Stomach (tissue), 9 donors: ENCODE data around the gene LHFPL2. TPM values are rescaled to one million over a fixed set of nuclear protein-coding genes. Genes with fewer than 3 reads are reported as not detected.
A peak's percentile ranks its signal among the peaks of the same experiment; 100 is the strongest.

Experiments
- DNase-seq, 2 donors: peaks; one replicate each; pipeline versions ENCODE4 v3.0.0 to v3.0.0-alpha.2; 2013 to 2019
- H3K27ac ChIP-seq, 5 donors: fragments of 200-600 bp in 4 of 5; sonication (generic) in 4 of 5; one replicate each; pipeline ENCODE4 v1.5.1; 2013 to 2019; ENCODE audit warnings: mild to moderate bottlenecking in 1 of 5, moderate library complexity in 1 of 5
- H3K27me3 ChIP-seq, 3 donors: fragments of 200-600 bp; sonication (generic); one replicate each; pipeline ENCODE4 v1.5.1; 2017 to 2019; ENCODE audit warnings: mixed run types in 1 of 3
- H3K36me3 ChIP-seq, 4 donors: fragments of 200-600 bp; sonication (generic); 1 replicate in 3 of 4; 2 replicates in 1 of 4; pipeline ENCODE4 v1.5.1; 2016 to 2019
- H3K4me1 ChIP-seq, 4 donors: fragments of 200-600 bp; sonication (generic); one replicate each; pipeline ENCODE4 v1.5.1; 2016 to 2019
- H3K4me3 ChIP-seq, 4 donors: fragments of 200-600 bp; sonication (generic) in 3 of 4; one replicate each; pipeline ENCODE4 v1.5.1; 2016 to 2019; ENCODE audit warnings: mild to moderate bottlenecking in 1 of 4
- H3K9me3 ChIP-seq, 4 donors: fragments of 200-600 bp; sonication (generic); one replicate each; pipeline ENCODE4 v1.5.1; 2016 to 2019
- CTCF ChIP-seq, 7 experiments: fragments of 450-650 bp in 4 of 7; fragments of 200-600 bp in 3 of 7; sonication (generic) in 3 of 7; IDR thresholded peaks; one replicate each; pipeline ENCODE4 v1.5.1; 2016 to 2019; ENCODE audit warnings: antibody characterized with exemption in 7 of 7, control low read depth in 2 of 7, mild to moderate bottlenecking in 1 of 7
- EP300 ChIP-seq: sonication (generic); formaldehyde crosslinking; IDR thresholded peaks from one replicate; pipeline ENCODE4 v1.6.1; 2017; ENCODE audit warnings: antibody characterized with exemption
- POLR2A ChIP-seq, 4 donors: fragments of 450-650 bp; IDR thresholded peaks; one replicate each; pipeline ENCODE4 v1.6.1; 2016; ENCODE audit warnings: antibody characterized with exemption in 4 of 4, control low read depth in 2 of 4, mild to moderate bottlenecking in 1 of 4, moderate library complexity in 1 of 4
- POLR2AphosphoS5 ChIP-seq, 3 donors: sonication (generic); formaldehyde crosslinking; IDR thresholded peaks; one replicate each; pipeline ENCODE4 v1.6.1; 2016; ENCODE audit warnings: antibody characterized with exemption in 3 of 3
- WGBS, 5 donors: extraction: QIAGEN DNeasy Blood & Tissue Kit in 3 of 5; methylation state at CpG; one replicate each; pipeline versions ENCODE4 v1.1.5 to v1.1.7; 2013 to 2018; 5-methylcytosine and 5-hydroxymethylcytosine counted together
- intact Hi-C: fragments of 100-400 bp; cut with DNase I; formaldehyde crosslinking; loops from one replicate; pipeline ENCODE4 v1.15.1; 2023; ENCODE audit warnings: low total_unique reads
- polyA plus RNA-seq, 3 donors: library from polyadenylated mRNA; stranded (reverse); fragments of 200-250 nt; gene quantifications; one replicate each; pipeline ENCODE4 v1.2.3, GENCODE V29; 2013
- total RNA-seq, 5 donors: library from RNA; depleted of rRNA; stranded (reverse); fragments of >200 nt; gene quantifications; one replicate each; pipeline versions ENCODE4 v1.1.0 to v1.2.3, GENCODE V29; 2014 to 2016
- donor health status: healthy with polysubstance abuse.
- donor health status: Bipolar disorder and iron deficiency.
- donor health status: healthy.

Gene LHFPL2
- total and polyA plus RNA-seq, 8 donors: 3.7 to 53.6 (median 24.3) TPM

DNA sequence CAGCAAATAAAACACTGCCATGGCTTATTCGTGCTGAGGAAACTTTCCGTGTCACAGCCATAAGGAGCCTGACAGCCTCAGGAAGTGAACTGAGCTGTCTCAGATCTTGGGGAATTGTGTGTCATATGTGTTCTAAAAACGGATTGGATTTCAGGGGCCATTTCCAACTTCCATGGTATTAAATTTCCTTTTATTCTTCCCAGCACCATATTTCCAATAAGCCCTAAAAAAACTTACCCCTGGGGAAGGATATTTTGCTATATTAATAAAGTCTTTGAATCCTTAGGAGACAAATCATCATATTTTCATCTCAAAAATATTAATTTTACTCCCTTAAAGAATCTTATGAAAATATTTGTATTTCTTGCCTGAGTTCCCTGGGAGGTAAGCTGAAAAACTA is 93.9 kb downstream of the LHFPL2 start:
- Histone ChIP-seq H3K4me3 (no peak overlapping the region), H3K36me3 (no peaks in the 10 kb centered on the region), H3K27ac (no peak overlapping the region), H3K9me3 (no peaks in the 10 kb centered on the region), H3K4me1 (no peaks in the 10 kb centered on the region), H3K27me3 (no peaks in the 10 kb centered on the region)
- no peak for DNase-seq
- intact Hi-C loops: no loop called here
- WGBS, 5 donors: 82 to 94% (median 87%) methylated on average over 3 of the region's 3 CpGs
- TF ChIP-seq POLR2AphosphoS5 (IDR thresholded peaks at IDR 0.05): no peak
- no peak for TF ChIP-seq EP300
- TF ChIP-seq CTCF (IDR thresholded peaks at IDR 0.05): no peak

GRCh38 chr5:78553580-78554353 is 94.8 kb downstream of the LHFPL2 start:
- no peaks in the 10 kb centered on the region for H3K4me1 ChIP-seq
- 85 to 92% (median 91%) methylated on average over 14 of the region's 14 CpGs for WGBS, 5 donors
- intact Hi-C loops: no loop called here
- DNase-seq: no peak
- H3K9me3 ChIP-seq: no peaks in the 10 kb centered on the region
- H3K36me3 ChIP-seq: no peaks in the 10 kb centered on the region
- H3K27ac ChIP-seq: no peak overlapping the region
- TF ChIP-seq POLR2AphosphoS5 (IDR thresholded peaks at IDR 0.05) (no peak), EP300 (no peak), POLR2A (IDR thresholded peaks at IDR 0.05) (no peak), CTCF (IDR thresholded peaks at IDR 0.05) (no peak)
- no peak overlapping the region for H3K4me3 ChIP-seq
- H3K27me3 ChIP-seq: no peaks in the 10 kb centered on the region

GRCh38 chr5:78552729-78553342 is 95.7 kb downstream of the LHFPL2 start:
- peaks cover 0 to 9% (median 7%) of the 10 kb centered on the region in 4 donors for H3K4me1 ChIP-seq
- intact Hi-C loops: no loop called here
- H3K9me3 ChIP-seq: no peaks in the 10 kb centered on the region
- no peaks in the 10 kb centered on the region for H3K36me3 ChIP-seq
- no peak overlapping the region for H3K4me3 ChIP-seq
- WGBS, 5 donors: 86 to 91% (median 90%) methylated on average over 12 of the region's 12 CpGs
- TF ChIP-seq POLR2AphosphoS5 (IDR thresholded peaks at IDR 0.05): no peak
- TF ChIP-seq EP300: no peak
- TF ChIP-seq CTCF (IDR thresholded peaks at IDR 0.05): no peak
- no peak for TF ChIP-seq POLR2A (IDR thresholded peaks at IDR 0.05)
- H3K27ac ChIP-seq: no peak overlapping the region
- no peaks in the 10 kb centered on the region for H3K27me3 ChIP-seq
- DNase-seq: no peak

DNA sequence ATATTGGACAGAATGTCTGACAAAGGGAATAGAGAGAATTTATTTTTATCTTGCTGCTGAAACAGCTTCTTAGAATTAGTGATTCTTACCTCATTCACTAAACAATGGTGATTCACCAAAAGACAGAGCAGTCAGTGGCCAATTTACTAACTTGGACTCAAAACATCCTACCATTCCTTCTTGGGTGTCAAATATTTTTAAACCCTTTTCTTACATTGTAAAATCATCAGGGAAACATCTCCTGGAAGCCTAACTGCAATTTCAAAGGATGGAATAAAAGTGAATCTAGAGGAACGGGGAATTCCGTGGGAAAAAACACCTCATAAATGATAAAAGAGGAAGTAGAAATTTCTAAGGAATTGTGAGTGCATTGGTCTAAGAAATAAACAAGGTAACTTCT is 97.7 kb downstream of the LHFPL2 start:
- TF ChIP-seq CTCF (IDR thresholded peaks at IDR 0.05): no peak
- TF ChIP-seq POLR2A (IDR thresholded peaks at IDR 0.05): no peak
- no peak for TF ChIP-seq POLR2AphosphoS5 (IDR thresholded peaks at IDR 0.05)
- no peak for TF ChIP-seq EP300
- 79 to 88% (median 84%) methylated on average over 2 of the region's 2 CpGs for WGBS, 5 donors
- Histone ChIP-seq H3K9me3 (no peaks in the 10 kb centered on the region), H3K36me3 (no peaks in the 10 kb centered on the region), H3K4me3 (no peak overlapping the region), H3K27me3 (no peaks in the 10 kb centered on the region), H3K4me1 (peaks cover 7 to 27% (median 17%) of the 10 kb centered on the region in 4 donors), H3K27ac (peak overlapping the region in 1 of 5 donors; percentile 23)
- no peak for DNase-seq
- intact Hi-C loops: no loop called here
